HG02763 (cell line): ENCODE data around the gene APOM.

Source experiments
- ATAC-seq: cut with Tn5 transposase; IDR thresholded peaks from one replicate; pipeline ENCODE4 v1.9.1; 2021; ENCODE audit warnings: mild to moderate bottlenecking, moderate library complexity; ENCODE audit not compliant: unreplicated experiment

Gene APOM

DNA sequence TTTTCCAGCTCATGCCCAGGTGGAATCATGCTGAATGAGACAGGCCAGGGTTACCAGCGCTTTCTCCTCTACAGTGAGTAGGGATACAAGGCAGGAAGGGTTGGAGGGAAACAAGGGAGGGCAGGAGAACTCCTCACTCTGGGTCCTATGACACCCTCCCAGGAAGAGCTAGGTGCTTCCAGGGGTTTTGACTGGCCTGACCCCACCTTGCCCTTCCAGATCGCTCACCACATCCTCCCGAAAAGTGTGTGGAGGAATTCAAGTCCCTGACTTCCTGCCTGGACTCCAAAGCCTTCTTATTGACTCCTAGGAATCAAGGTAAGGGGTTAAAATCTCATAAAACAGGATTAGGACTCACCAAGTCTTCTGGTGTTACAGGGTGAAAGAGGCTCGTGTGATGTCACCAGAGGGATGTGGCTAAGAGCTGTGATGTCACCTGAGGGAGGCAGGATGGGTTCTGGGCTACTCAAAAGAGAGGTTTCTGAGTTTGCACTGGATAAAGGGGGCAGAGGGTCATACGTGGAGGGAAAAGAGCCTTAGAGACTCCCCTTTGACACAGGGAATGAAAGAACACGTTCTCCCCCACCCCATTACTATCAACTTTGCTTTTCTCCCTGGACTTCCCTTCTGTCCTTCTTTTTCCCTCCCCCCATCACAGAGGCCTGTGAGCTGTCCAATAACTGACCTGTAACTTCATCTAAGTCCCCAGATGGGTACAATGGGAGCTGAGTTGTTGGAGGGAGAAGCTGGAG lies 1.9 kb downstream of the APOM start:
- ATAC-seq, result no peak

DNA sequence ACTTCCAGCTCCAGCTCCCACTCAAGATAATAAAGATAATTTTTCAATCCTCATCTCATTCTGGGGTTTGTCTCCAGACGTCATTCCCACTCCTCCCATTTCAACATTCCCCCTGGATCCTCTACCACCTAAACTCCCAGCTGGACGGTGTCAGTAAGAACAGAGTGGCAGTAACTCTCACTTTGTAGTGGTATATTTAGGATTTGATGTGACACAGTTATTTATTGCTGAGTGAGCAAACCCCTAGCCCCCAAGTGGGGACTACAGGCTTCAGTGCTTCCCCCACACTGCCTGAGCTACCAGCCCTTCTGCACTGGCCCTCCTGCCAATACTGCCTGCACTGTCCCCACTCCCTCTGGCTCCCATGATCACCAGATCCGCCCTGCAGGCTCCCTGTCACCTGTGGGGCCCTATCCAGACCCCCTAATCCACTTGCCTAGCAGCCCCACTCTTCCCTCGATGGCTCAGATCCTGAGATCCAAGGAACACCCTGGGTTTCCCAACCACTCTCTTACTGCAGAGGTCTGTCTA lies 2.5 kb downstream of the APOM start:
- no peak for ATAC-seq

DNA sequence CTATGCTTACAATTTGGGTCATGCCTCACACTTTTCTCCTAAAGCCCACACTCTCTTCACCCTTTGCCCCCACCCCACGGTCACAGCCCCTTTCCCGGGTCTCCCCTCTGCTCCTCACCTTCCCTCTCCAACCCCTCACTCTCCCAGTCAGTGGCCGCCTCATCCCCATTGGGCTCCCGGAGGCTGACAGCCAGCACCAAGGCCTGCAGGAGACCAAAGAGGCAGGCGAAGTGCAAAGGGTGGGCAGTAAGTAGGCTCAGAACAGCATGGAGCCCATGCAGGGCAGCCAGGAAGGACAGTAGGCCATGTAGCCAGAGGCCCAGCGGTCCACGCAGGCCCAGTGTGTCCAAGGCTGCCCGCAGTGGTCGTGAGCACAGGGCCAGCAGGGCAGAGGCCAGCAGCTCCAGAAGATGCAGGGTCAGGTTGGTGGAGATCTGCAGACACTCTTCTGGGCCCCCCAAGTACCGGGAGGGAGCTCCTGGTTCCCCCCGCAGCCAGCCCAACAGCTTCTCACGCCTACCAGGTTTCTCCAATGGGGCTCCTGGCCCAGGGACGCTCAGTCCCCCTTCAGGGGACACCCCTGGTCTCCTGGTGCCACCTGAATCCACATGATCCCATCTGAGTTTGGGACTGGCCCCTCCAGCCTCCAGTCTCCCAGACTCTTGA lies 3.4 kb downstream of the APOM start:
- no peak for ATAC-seq

DNA sequence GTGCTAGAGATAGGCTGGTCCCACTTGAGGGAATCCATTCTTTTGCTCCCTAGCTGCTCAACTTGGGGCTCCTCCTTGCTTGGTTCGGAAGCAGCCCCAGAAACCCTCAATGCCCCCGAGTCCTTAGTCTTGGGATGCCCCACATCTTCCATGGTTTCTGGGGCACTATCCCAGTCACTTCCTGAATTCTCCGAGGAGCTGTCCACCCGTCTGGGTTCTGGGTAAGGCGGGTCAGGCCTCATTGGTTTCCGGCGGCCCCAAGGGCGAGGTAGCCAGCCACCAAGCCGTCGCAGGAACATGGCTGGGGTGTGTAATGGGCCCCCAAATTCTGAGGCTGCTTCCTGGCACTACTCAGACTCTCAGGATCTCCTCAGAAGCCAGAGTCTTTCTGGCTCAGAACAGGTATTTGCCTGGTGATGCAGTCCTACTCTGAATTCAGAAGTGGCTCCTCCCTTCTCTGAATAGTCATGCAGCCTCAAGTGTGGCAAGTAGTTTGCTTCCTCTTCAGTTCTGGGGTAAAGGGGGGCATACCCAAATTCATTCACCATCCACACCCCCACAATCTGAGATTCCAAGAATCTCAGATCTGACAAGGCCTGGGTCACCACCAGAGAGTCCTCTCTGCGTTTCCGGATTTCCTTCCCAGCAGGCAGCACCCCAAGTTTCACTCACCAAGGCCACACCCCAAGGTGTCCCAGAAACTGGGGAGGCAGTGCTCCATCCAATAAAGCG lies 4.1 kb downstream of the APOM start:
- ATAC-seq, result no peak

DNA sequence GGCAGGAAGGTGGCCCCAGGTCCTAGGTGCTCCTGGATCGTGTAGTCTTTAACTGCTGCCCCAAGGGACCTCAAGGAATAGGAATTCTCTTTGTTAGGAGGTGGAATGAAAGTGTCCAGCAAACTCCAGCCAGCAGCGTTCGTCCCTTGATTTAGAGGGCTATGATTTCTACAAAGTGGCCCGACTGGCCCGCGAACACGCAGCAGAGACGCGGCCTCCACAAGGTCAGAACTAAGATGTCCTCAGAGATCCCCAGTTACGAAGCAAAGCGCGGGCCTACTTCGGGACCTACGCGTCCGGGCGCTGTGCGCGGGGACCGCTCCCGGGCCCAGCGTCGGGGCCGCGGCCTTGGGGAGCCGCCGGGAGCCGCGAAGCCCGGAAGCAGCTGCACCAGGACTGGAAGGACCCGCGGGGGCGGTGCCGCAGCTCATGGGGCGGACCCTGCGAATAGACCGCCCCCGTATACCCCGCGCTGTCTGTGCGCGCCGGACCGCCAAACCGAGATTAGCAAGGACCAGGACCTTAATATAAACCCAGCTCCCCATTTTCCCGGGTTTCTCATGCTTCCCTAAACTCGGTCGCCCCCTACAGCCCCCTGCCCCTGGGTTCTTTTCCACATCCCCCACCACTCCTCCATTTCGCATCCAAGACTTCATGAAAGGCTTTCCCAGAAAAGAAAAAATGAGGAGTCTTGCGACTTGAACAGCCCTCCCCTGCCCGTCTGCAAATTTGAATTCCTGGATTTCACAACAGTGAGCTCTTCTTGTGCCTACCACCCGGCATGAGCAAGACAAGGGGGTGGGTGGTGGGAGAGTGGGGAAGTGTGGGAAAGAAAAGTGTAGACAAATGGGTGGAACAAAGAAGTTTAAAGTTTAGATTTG lies 4.9 kb downstream of the APOM start, which contains the start of gene C6orf47:
C6orf47 (minus strand) TSS at position 398 of the 881 bp plus-strand sequence. CDS start 831 bp downstream, outside the sequence.
- peak; percentile 46 for ATAC-seq

DNA sequence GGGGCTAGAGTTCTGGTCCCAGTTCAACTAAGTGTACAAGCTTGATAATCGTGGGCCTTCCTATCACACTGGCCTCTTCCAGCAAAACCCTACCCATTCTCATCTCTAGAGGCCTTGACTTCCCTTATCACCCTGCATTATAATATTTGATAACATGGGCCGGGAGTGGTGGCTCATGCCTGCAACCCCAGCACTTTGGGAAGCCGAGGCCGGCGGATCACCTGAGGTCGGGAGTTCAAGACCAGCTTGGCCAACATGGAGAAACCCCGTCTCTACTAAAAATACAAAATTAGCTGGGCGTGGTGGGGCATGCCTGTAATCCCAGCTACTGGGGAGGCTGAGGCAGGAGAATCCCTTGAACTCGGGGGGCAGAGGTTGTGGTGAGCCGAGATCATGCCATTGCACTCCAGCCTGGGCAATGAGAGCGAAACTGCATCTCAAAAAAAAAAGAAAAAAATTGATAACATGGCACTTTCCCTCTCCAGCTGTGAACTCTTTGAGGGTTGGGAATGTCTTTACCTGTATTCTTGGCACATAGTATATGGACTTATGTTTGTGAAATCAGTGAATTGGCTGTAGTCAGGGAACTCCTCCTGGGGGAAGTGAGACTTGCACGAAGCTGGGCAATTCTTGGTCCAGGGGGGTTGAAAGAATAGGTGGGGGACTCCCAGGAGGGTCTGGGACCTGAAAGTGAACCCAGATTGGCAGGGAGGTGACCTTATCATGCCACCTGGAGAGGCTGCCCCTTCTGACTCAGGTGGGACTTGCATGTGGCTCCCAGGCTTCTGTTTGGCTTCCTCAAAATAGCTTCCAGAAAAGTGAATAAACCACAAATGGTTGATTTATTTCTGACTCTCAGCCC lies 5.8 kb downstream of the APOM start:
- ATAC-seq, result no peak

DNA sequence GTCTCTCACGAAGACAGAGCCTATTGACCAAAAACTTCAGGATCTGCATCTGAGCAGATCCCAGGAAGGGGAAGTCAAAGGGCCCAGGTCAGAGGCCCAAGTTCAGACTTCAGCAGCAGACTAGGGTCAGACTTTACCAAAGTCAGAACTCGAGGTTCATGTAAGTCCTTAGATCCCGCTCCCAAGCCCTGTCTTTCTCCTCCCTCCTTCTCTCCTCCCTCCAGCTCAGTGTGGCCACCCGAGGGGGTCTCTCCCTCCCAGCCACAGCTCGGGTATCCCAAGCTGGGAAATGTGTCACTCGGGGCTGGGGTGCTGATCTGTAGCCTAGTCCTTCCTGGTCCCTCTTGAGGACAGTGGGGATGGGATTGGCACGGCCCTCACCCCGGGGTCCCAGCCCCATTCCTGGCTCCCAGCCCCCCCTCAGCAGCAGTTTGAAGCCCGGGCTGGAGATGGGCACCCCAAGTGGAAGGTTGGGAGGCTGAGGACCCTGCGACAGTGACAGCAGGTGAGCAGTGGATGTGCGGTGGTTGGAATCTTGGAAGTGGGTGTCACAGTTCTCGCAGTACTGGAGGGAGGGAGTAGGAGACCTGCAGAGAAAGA lies 6.5 kb downstream of the APOM start:
- no peak for ATAC-seq

DNA sequence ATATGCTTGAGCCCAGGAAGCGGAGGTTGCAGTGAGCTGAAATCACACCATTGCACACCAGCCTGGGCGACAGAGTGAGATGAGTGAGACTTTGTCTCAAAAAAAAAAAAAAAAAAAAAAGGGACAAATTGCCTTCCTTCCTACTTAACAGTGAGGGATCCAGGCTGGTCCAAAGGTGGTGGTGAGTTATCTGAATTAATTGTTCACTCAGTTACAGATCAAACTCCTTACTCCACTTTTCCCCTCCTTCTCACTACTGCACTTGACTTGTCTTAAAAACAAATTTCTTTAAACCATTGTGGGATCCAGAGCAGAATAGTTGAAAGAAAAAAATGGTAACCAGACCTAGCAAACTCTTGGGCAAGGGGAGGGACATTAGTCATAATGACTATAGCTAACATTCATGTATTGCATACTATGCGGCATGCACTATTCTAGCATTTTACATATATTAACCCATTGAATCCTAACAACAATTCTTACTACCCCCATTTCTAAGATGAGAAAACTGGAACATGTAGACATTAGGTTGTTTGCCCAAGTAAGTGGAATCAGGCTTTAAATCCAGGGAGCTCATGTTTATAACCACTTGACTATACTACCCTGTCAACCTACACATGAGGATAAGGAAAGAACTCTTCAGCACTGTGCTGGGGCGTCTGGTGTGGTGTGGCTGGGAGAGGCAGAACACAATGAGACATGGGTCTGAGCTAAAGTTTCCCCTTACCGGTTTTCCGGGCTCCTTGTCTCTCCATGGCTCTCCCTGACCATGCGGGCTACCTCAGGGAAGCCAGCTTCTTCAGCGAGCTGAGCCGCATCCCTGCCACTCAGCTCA lies 7.6 kb downstream of the APOM start:
- ATAC-seq, result no peak

DNA sequence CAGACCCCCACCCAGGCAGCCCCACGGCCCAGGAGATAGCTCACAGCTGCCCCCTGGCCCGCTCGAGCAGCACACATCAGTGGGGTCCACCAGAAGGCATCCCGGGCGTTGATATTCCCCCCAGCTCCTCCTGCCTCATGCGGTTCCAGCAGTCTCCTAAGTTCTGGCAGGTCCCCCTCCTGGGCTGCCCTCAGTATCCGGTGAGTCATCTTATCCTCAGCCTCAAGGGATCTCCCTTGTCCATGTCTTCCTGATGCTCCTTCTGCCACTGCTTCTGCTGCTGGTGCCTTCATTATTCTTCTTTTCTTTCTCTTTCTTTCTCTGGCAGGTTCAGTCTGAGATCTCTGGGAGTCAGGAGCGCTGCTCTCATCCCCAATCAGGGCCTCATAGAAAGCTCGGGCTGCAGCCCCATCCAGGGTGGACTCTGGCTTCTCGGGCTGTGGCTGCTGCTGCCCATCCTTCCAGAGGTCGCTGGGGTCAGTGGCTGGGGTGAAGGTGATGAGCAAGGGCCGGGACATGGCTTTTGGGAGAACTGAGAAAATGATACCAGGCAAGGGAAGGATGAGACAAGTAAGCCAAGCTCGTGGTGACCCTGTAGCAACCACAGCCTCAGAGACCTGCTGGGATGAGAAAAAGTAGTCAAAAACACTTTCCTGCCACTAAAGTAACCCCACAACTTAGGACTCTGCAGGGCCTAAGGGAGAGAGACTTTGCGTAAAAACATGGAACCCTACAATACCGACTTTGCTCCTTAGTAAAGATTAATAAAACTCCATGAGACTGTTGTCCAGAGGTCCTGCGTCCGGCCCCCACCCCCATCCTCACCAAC lies 8.5 kb downstream of the APOM start:
- ATAC-seq, result no peak

DNA sequence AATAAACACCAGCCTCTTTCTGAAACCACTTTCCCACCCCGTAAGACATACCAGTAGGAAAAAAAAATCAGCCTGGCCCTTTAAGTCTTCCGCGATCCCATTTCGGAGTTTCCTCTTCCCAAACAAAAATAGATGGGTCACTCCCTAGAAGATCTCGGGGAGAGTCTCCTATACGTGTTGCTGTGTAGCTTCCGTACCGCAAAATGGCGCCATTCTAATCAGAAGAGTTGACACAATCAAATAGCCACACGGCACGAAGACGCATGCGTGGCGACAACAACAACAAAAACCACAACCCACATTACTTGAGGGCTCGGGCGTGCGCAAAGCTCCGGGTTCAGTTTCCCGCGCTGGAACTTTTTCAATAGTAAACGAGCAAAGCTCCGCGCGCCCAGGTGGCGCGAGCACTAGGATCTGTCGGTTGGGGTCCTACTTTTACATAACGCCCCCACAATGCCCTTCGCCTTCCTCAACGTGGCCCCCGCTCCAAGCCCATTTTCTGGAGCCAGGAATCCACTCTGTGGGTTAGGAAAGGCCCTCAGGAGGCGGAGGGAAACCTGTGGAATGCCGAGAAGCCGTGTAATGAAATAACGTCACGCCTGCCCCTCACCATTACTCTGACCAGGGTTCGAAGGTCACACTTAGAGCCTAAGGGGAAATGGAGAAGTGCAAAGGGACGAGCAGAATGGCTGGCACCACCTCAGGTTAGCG lies 9.3 kb downstream of the APOM start, which contains the start of gene GPANK1:
GPANK1 (minus strand) TSS at position 208 of the 711 bp plus-strand sequence. CDS start 519 bp downstream, outside the sequence.
- ATAC-seq, result peak; percentile 1

DNA sequence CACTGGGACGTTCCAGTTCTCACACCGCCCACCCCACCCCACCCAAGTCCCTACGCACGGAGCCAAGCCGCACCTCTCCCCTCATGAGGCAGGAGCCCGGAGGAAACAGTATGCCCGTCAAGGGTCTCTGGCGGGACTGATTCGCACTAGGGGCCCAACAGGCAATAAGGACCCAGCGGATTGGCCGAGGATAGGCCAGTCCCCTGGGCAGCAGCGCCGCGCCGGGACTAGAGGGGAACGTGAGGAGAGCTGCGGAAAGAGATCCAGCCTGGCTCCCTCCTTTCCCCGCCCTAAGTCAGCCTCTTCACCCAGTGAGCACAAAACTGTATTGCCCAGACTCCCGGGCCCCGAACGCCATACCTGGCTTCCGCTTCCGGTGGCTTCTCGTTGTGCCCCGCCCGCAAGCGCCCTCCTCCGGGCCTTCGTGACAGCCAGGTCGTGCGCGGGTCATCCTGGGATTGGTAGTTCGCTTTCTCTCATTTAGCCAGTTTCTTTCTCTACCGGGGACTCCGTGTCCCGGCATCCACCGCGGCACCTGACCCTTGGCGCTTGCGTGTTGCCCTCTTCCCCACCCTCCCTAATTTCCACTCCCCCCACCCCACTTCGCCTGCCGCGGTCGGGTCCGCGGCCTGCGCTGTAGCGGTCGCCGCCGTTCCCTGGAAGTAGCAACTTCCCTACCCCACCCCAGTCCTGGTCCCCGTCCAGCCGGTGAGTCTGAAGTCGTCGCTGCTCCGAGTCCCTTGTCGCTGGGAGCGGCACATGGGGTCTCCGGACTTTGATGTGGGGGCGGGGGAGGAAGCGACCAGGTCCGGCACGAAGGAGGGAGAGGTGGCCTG lies 10.0 kb downstream of the APOM start, which contains the start of gene CSNK2B:
CSNK2B (plus strand) TSS at position 580 of the 836 bp plus-strand sequence. CDS start 752 bp downstream, outside the sequence.
- ATAC-seq, result peak; percentile 84

DNA sequence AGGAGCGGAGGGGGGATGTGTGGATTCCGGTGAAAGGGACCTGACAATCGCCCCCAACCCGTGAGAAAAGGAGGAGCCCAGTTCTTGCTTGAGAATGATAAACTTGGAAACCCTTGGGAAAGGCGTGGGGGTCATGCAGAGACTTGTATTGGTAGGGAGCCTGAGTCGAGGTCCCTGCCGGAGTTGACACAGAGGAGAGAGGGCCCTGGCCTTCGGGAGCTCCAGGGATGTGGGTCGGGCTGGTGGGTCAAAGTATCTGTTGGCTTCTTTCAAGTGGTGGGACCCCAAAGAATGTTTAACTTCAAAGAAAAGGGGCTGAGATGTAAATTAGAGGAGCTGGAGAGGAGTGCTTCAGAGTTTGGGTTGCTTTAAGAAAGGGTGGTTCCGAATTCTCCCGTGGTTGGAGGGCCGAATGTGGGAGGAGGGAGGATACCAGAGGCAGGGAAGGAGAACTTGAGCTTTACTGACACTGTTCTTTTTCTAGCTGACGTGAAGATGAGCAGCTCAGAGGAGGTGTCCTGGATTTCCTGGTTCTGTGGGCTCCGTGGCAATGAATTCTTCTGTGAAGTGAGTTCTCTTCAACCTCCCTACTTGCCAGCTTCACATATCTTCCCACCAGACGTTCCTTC lies 10.8 kb downstream of the APOM start:
- ATAC-seq, result no peak

DNA sequence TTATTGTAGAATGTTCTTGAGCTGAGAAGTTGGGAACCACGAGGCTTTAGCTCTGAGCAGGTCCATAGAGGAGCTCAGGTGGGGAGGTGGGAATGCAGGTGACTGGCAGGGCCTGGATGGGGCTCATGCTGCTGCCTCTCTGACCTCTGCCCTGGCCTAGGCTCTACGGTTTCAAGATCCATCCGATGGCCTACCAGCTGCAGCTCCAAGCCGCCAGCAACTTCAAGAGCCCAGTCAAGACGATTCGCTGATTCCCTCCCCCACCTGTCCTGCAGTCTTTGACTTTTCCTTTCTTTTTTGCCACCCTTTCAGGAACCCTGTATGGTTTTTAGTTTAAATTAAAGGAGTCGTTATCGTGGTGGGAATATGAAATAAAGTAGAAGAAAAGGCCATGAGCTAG lies 14.0 kb downstream of the APOM start, which contains the start of gene LY6G5B:
LY6G5B (plus strand) TSS at position 301 of the 400 bp plus-strand sequence. CDS start 975 bp downstream, outside the sequence.
- no peak for ATAC-seq

DNA sequence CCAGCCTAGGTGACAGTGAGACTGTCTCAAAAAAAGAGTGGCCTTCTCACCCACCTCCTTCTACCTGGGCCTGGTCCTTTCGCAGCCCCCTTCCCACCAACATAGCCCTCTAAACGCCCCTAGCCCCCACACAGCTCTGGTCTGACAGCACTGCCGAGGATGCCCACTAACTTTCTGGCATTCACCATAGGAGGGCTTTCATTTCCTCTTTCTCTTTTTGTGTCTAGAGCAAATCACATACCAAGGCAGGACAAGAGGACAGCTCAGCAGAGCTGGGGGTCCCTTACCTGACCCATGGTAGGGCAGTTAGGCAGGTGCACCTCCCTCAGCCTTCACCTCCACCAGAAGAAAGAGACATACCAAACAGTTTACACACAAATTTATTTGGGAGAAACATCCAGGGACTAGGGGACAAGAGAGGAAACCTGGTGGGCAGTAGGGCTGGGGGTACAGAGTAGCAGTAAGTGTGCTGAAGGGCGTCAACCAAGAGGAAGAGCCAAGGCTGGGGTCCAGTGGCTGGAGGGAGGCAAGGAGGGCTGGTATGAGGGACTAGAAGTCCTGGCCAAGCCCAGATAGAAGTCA lies 20.7 kb downstream of the APOM start:
- no peak for ATAC-seq

DNA sequence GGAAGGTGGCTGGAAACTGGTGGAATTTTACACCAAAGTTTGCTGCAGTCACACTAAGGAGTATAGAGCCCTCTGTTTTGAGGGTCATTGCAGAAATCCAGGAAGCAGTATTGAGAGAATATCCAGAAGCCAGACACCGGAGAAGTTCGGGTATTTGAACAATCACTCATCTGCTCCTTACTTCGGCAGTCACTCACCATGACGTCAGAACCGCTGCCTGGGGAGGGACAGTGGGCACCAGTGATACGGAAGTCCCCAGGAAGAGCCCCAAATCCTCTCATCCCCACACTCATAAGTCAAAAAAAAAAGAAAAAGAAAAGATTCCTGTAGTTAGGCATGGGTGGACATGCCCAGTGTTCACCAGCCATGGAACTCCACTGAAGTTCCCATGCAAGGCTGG lies 21.2 kb downstream of the APOM start:
- no peak for ATAC-seq
